IMR-90 (cell line): ENCODE measurements around the gene AWAT2. TPM values are rescaled to one million over a fixed set of nuclear protein-coding genes. Genes with fewer than 3 reads are reported as not detected.

Experiments
- ATAC-seq: fragments of 200-7000 bp; cut with Tn5 transposase; 2 replicates; pipeline ENCODE4 v1.9.1; 2020; ENCODE audit warnings: low read depth, mild to moderate bottlenecking, moderate library complexity
- BruUV-seq: library from RNA; stranded (reverse); fragments of 400-500 nt; replicated peaks from 2 replicates; lab custom pipeline; 2021; lab: Mats Ljungman, UMichigan
- CTCF ChIA-PET: fragments of 300-600 bp; formaldehyde crosslinking; extraction: SDS; loops from one replicate; lab custom pipeline; 2021; ENCODE audit warnings: antibody characterized with exemption; lab: Yijun Ruan, JAX
- POLR2A ChIA-PET: fragments of 300-600 bp; sonication (Branson Sonifier 250); formaldehyde crosslinking; loops from one replicate; lab custom pipeline; 2022; ENCODE audit warnings: antibody characterized with exemption; ENCODE audit not compliant: unreplicated experiment; lab: Charles Lee
- DNase-seq: peaks from one replicate; pipeline ENCODE4 v3.0.0; 2013
- H2AFZ ChIP-seq: replicated peaks from 2 replicates; pipeline ENCODE3; 2013; ENCODE audit warnings: low read length, mild to moderate bottlenecking; ENCODE audit not compliant: poor library complexity
- H2AK5ac ChIP-seq: 2 replicates; pipeline ENCODE4 v1.6.1; 2013; ENCODE audit warnings: low read depth, low read length, inconsistent platforms
- H2AK9ac ChIP-seq: replicated peaks from 2 replicates; pipeline ENCODE3; 2013; ENCODE audit warnings: mild to moderate bottlenecking, low read depth, low read length, moderate library complexity; ENCODE audit not compliant: poor library complexity
- H2BK120ac ChIP-seq: 2 replicates; pipeline ENCODE4 v1.6.1; 2013; ENCODE audit warnings: low read depth, low read length, inconsistent platforms
- H2BK15ac ChIP-seq: 3 replicates; pipeline ENCODE4 v1.6.1; 2013; ENCODE audit warnings: low read depth, low read length, inconsistent platforms
- H2BK20ac ChIP-seq: 2 replicates; pipeline ENCODE4 v1.6.1; 2013; ENCODE audit warnings: low read depth, mild to moderate bottlenecking, inconsistent platforms, low read length, moderate library complexity
- H2BK5ac ChIP-seq: 2 replicates; pipeline ENCODE4 v1.6.1; 2013; ENCODE audit warnings: mild to moderate bottlenecking, low read depth, low read length, inconsistent platforms; ENCODE audit not compliant: poor library complexity, severe bottlenecking
- H3K14ac ChIP-seq: replicated peaks from 2 replicates; pipeline ENCODE4 v1.6.1; 2013; ENCODE audit warnings: low read depth, low read length, inconsistent platforms
- H3K18ac ChIP-seq: 2 replicates; pipeline ENCODE4 v1.6.1; 2013; ENCODE audit warnings: low read depth, low read length, control low read depth
- H3K23ac ChIP-seq: 2 replicates; pipeline ENCODE4 v1.6.1; 2013; ENCODE audit warnings: low read depth, low read length, inconsistent platforms
- H3K27ac ChIP-seq: 2 replicates; pipeline ENCODE4 v1.5.1; 2013; ENCODE audit warnings: mild to moderate bottlenecking, control low read depth, low read length; ENCODE audit not compliant: insufficient read depth
- H3K27me3 ChIP-seq: 2 replicates; pipeline ENCODE4 v1.6.1; 2013; ENCODE audit warnings: low read length; ENCODE audit not compliant: control insufficient read depth, insufficient read depth
- H3K36me3 ChIP-seq: 2 replicates; pipeline ENCODE4 v1.6.1; 2013; ENCODE audit warnings: low read length, mixed read lengths; ENCODE audit not compliant: control insufficient read depth, insufficient read depth
- H3K4ac ChIP-seq: 2 replicates; pipeline ENCODE4 v1.6.1; 2013; ENCODE audit warnings: low read depth, low read length, inconsistent platforms
- H3K4me1 ChIP-seq: 2 replicates; pipeline ENCODE4 v1.6.1; 2013; ENCODE audit warnings: low read length, mixed read lengths; ENCODE audit not compliant: control insufficient read depth, insufficient read depth
- H3K4me2 ChIP-seq: 2 replicates; pipeline ENCODE4 v1.6.1; 2013; ENCODE audit warnings: low read depth, mild to moderate bottlenecking, control low read depth, low read length, moderate library complexity
- H3K4me3 ChIP-seq: 2 replicates; pipeline ENCODE4 v1.5.1; 2013; ENCODE audit warnings: low read depth, mild to moderate bottlenecking, control low read depth, low read length, moderate library complexity; ENCODE audit not compliant: insufficient read depth
- H3K56ac ChIP-seq: 2 replicates; pipeline ENCODE4 v1.6.1; 2013; ENCODE audit warnings: low read length, inconsistent platforms; ENCODE audit not compliant: insufficient read depth; ENCODE audit errors: extremely low read depth
- H3K79me1 ChIP-seq, 2 experiments: 2 replicates each; pipeline ENCODE4 v1.6.1; 2013; ENCODE audit warnings: low read length in 2 of 2, inconsistent platforms in 1 of 2, low read depth in 1 of 2
- H3K9ac ChIP-seq: 2 replicates; pipeline ENCODE4 v1.6.1; 2013; ENCODE audit warnings: low read depth, low read length, control low read depth
- H3K9me1 ChIP-seq: 2 replicates; pipeline ENCODE4 v1.6.1; 2013; ENCODE audit warnings: low read length, inconsistent platforms; ENCODE audit not compliant: insufficient read depth
- H3K9me3 ChIP-seq: 2 replicates; pipeline ENCODE4 v1.6.1; 2013; ENCODE audit warnings: low read length; ENCODE audit not compliant: control insufficient read depth, insufficient read depth
- H4K20me1 ChIP-seq: 2 replicates; pipeline ENCODE4 v1.6.1; 2013; ENCODE audit warnings: low read length, inconsistent platforms; ENCODE audit not compliant: insufficient read depth
- H4K5ac ChIP-seq: 2 replicates; pipeline ENCODE4 v1.6.1; 2013; ENCODE audit warnings: mild to moderate bottlenecking, low read depth, low read length, control low read depth
- H4K8ac ChIP-seq, 2 experiments: 2 replicates each; pipeline ENCODE4 v1.6.1; 2013; ENCODE audit warnings: low read depth in 2 of 2, low read length in 2 of 2, control low read depth in 1 of 2, inconsistent platforms in 1 of 2
- H4K91ac ChIP-seq: 2 replicates; pipeline ENCODE4 v1.6.1; 2013; ENCODE audit warnings: low read depth, low read length, inconsistent platforms; ENCODE audit not compliant: insufficient read depth
- CTCF ChIP-seq: conservative IDR thresholded peaks from 2 replicates; pipeline ENCODE4 v1.5.1; 2012; ENCODE audit warnings: mild to moderate bottlenecking, low read depth, low read length, improper control_type of control experiment
- MAZ ChIP-seq: IDR thresholded peaks from 2 replicates; pipeline ENCODE4 v1.6.1; 2012; ENCODE audit warnings: low read depth, mild to moderate bottlenecking, low read length, improper control_type of control experiment, moderate library complexity, borderline replicate concordance
- RCOR1 ChIP-seq: IDR thresholded peaks from 2 replicates; pipeline ENCODE4 v1.6.1; 2012; ENCODE audit warnings: mild to moderate bottlenecking, low read length, improper control_type of control experiment; ENCODE audit not compliant: insufficient replicate concordance
- WGBS, 2 experiments: methylation state at CpG; one replicate each; pipeline versions ENCODE4 v1.1.5 to v1.1.7; 2013; ENCODE audit warnings: missing lambda C conversion rate in 2 of 2; ENCODE audit not compliant: insufficient read length in 1 of 2; ENCODE audit errors: extremely low coverage in 2 of 2; 5-methylcytosine and 5-hydroxymethylcytosine counted together
- dilution Hi-C: fragments of 300-500 bp; cut with HindIII; formaldehyde crosslinking; loops from one replicate; pipeline ENCODE4 v1.14.3; 2018; ENCODE audit warnings: low sequenced_read_pairs; ENCODE audit not compliant: unreplicated experiment
- in situ Hi-C: fragments of 300-500 bp; cut with MboI; formaldehyde crosslinking; loops from 3 replicates; pipeline ENCODE4 v1.14.3; 2019; ENCODE audit warnings: low sequenced_read_pairs, inconsistent platforms, mixed read lengths
- intact Hi-C: fragments of 100-400 bp; cut with micrococcal nuclease; formaldehyde crosslinking; loops from 2 replicates; pipeline ENCODE4 v1.10.0; 2022
- polyA plus RNA-seq, 3 experiments: library from polyadenylated mRNA; depleted of rRNA; stranded (reverse); fragments of >200 nt; gene quantifications; 2 replicates each; pipeline ENCODE4 v1.2.3, GENCODE V29; 2012; ENCODE audit warnings: low replicate concordance in 1 of 3
- total RNA-seq: library from RNA; depleted of rRNA; stranded (reverse); fragments of >200 nt; gene quantifications from 2 replicates; pipeline ENCODE4 v1.2.3, GENCODE V29; 2012

Gene AWAT2
- total and polyA plus RNA-seq, 2 of the 4 experiments (the other 2 are of a cell fraction), result under 0.01 TPM; not detected in 1

GRCh38 chrX:70062076-70062475 is 12.3 kb upstream of the AWAT2 start, which contains the start of gene OTUD6A:
TSS of gene OTUD6A (plus strand) at chrX:70062457. CDS start at chrX:70062525, 68 bp downstream.
- Histone ChIP-seq H3K27me3 (peaks cover 9% of the 10 kb centered on the region; the same call in 1 of the 2 replicates), H2BK120ac (no peak within 1 kb of the TSS), H3K14ac (no peak within 1 kb of the TSS), H4K5ac (no peak within 1 kb of the TSS), H3K23ac (no peak within 1 kb of the TSS), H2AK9ac (peak within 1 kb of the TSS; percentile 44), H3K9ac (no peak within 1 kb of the TSS), H2BK15ac (no peak within 1 kb of the TSS), H4K8ac (no peak within 1 kb of the TSS), H3K4ac (no peak within 1 kb of the TSS), H3K4me3 (no peak within 1 kb of the TSS), H2AFZ (peak within 1 kb of the TSS; percentile 49), H4K91ac (no peak within 1 kb of the TSS), H2AK5ac (no peak within 1 kb of the TSS), H3K18ac (no peak within 1 kb of the TSS), H3K9me3 (peaks cover 9% of the 10 kb centered on the region; the same call in 1 of the 2 replicates), H3K27ac (no peak within 1 kb of the TSS), H3K9me1 (no peaks in the 10 kb centered on the region), H3K4me1 (no peaks in the 10 kb centered on the region), H3K36me3 (no peaks in the 10 kb centered on the region), H4K20me1 (no peaks in the 10 kb centered on the region), H3K56ac (no peak within 1 kb of the TSS; the same call in 1 of the 2 replicates), H2BK20ac (no peak within 1 kb of the TSS), H2BK5ac (no peak within 1 kb of the TSS), H3K79me1 (no peaks in the 10 kb centered on the region), H3K4me2 (no peak within 1 kb of the TSS)
- DNase-seq (no peak), ATAC-seq (no peak)
- BruUV-seq, result no TSS peak
- ChIA-PET POLR2A (no interaction called here), CTCF (no interaction called here)
- intact Hi-C loops, result no loop called here
- dilution Hi-C loops, result no loop called here
- WGBS, 2 experiments, result 83% methylated on average over 12 of the region's 14 CpGs; no CpG with 5 or more reads in 1 of the 2 experiments
- in situ Hi-C loops, result no loop called here
- TF ChIP-seq MAZ (no peak), CTCF (no peak), RCOR1 (no peak)
